ENCODE measurements around the gene MMP26.

DNA sequence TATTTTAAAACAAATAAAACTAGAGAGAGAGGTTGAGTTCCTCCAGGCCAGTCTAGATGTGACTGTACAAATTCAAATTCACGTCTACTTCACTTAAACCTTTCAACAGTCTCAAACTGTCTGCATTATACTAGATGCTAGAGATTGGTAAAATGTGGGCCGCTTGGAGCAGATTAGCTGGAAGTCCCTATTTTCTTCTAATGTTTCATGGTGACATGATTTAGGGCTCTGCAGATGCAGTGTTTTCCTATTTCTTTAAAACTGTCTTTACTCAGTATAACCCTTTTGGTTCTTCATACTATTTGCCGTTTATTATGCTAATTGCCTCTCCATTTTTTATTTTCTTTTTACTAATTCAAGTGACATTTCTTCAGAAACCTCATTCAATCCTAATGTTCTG is 40.4 kb upstream of the MMP26 start:
- TF ChIP-seq EZH2 (IDR thresholded peaks at IDR 0.05; ENCODE audit: insufficient read depth, poor library complexity, severe bottlenecking) (no peak), EZH2phosphoT487 (IDR thresholded peaks at IDR 0.05; ENCODE audit: insufficient read depth, low read depth) (no peak)

All from GM23248 (cell line).